GM21423 (cell line): ENCODE results near the gene OLIG2.

ENCODE experiments used
- ATAC-seq: cut with Tn5 transposase; IDR thresholded peaks from one replicate; pipeline ENCODE4 v1.9.1; 2021; ENCODE audit warnings: mild to moderate bottlenecking, moderate library complexity; ENCODE audit not compliant: unreplicated experiment

The OLIG2 gene

DNA sequence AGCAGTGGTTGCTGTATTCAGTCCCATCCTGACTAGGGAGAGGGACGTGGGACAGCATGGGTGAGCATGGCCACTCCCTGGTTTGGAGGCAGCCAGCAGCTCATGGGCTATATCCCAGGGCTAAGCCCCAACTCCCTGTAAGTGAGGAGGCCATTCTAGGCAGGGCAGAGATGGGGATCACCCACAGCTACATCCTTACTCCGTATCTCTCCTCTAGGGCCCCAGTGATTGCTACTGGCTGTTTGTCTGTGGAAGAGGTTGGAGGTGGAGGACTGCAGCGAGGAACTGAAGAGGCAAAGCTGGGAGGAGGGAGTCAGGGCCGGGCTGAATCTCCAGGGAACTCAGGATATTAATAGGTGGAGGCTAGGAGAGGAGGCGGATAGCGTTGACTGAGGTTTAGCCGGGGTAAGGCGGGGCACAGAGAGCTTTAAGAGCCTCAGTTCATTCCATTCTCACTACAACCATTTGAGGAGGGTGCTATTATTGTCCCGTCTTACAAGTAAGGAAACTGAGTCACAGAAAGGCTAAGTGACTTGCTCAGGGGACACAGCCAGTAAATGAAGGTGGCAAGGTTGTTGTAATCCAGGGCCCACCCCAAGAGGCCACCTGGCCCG is 6.8 kb downstream of the OLIG2 start:
- ATAC-seq, result no peak

DNA sequence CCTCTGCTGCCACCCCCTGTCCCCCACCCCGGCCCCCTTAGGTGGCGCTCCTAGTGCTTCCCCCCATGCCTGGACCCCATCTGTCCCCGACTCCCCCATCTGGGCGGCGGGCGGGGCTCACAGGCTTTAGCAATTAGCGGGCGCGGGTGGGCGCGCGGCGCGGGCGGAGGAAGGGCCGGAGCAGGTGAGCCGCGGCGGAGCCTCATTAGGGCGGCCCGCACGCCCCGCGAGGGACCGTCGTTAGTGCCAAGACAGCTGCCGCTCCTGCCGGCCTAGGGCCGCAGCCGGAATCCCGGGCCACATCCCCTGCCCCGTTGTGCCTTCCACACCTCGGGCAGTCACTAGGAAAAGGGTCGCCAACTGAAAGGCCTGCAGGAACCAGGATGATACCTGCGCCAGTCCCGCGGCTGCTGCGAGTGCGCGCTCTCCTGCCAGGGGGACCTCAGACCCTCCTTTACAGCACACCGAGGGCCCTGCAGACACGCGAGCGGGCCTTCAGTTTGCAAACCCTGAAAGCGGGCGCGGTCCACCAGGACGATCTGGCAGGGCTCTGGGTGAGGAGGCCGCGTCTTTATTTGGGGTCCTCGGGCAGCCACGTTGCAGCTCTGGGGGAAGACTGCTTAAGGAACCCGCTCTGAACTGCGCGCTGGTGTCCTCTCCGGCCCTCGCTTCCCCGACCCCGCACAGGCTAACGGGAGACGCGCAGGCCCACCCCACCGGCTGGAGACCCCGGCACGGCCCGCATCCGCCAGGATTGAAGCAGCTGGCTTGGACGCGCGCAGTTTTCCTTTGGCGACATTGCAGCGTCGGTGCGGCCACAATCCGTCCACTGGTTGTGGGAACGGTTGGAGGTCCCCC is 7.6 kb downstream of the OLIG2 start:
- no peak for ATAC-seq

DNA sequence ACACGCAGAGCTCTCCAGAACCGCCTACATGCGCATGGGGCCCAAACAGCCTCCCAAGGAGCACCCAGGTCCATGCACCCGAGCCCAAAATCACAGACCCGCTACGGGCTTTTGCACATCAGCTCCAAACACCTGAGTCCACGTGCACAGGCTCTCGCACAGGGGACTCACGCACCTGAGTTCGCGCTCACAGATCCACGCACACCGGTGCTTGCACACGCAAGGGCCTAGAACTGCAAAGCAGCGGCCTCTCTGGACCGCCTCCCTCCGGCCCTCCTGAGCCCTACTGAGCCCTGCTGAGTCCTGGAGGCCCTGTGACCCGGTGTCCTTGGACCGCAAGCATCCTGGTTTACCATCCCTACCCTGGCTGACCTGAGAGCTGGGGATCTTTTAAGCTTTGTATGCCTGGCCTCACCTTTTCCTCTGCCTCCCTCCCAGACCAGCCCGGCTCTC is 8.3 kb downstream of the OLIG2 start:
- ATAC-seq, result no peak

DNA sequence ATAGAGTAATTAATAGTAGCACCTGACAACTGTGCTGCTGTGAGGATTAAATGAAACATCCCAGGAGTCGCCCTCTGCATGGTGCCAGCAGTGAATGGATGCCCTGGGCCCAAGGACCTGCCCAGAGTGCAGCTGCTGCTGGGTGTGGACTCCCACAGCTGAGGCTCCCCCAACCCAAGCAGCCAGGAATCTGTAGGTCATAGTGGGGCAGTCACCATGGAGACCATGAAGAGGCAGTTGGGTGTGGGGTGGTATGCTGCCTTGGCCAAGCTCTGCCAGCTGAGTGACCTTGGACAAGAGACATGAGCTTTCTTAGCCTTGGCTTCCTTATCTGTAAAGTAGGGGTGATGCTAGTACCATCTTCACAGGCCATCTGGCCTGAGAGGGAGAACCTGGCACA is 9.4 kb downstream of the OLIG2 start:
- ATAC-seq, result no peak

DNA sequence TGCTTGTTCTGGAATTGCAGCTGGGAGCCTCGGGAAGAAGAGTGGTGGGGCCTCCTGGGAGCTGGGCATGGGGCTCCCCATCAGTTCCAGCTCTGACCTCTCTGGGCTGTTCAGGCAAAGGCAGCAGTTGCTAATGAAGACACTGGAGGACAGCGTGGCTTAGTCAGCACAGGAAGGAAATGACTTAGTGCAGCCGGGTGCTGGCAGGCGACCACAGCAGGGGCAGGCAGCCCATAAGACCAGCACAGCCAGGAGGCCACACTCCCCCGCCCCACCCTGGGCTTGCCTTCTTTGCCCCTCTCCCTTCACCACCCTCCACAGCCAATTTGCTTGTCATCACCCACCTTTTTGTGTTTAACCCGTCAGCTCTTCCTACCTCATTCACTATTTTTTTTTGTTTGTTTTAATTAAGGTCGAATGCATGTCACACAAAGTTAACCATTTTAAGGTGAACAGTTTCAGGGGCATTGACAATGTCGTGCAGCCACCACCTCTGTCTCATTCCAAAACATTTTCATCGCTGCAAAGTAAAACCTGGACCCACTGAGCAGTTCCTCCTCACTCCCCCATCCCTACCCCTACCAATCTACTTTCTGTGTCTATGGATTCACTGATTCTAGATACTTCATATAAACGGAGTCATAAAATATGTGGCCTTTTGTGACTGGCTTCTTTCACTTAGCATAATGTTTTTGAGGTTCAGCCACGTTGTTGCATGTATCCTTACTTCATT is 10.9 kb downstream of the OLIG2 start:
- ATAC-seq, result no peak

DNA sequence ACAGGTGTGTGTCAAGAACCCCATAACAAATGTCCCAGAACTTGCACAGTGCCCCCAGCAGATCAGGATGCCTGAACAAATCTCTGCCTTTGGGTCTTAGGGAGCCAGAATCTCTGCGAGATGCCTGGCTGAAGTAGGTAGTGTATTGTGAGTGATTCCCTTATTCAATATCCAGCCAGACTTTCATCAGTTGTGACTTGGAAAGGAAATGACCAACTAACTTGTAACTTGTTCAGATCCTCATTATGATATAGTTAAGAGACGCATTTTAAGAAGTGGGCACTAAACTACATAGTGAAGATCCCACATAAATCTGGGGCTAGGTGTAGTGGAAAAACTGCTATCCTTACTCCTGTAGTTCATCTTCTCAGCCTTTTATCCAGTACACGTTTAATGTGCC is 11.8 kb downstream of the OLIG2 start:
- ATAC-seq, result no peak

DNA sequence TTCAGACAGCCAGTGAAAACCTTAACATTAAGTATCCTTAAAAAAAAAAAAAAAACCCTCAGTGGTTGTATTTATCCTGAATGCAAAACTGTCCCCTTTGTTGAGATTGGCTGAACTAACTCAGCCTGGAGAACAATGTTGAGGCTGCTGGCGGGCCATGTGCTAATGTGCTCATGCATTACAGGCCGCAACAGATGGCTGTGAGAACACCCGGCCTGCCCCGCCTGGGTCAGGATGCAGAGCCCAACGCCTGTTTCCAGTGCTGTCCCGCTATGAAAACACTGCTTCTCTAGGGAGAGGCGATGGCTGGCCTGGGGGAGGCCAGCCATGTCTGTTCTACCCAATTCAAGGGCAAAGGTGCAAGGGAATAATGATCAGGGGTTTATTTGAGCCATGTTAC is 13.8 kb downstream of the OLIG2 start:
- ATAC-seq, result no peak

DNA sequence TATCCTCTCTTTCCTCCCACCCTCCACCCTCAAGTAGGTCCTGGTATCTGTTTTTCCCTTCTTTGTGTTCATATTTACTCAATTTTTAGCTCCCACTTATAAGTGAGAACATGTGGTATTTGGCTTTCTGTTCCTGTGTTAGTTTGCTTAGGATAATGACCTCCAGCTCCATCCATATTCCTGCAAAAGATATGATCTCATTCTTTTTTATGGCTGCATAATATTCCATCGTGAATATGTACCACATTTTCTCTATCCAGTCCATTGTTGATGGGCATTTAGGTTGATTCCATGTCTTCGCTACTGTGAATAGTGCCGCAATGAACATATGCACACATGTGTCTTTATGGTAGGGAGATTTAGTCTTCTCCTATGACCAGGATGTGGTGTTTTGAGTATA is 14.5 kb downstream of the OLIG2 start:
- no peak for ATAC-seq

DNA sequence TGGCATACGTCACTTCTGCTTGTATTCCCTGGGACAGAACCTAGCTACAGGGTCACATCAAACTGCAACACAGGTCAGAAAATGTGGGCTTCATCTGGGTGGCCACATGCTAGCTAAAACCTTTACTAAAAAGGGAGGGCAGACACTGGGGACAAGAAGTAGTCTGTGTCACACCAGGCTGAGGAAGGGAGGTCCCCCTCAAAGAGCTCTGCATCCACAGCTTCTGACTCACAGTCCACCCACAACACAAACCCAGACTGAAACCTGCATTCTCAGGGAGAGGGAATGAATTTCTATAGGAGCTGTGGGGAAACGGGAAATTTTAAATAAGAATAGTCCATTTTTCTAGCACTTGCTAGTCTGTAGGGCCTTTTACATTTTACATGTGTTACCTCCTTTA is 16.2 kb downstream of the OLIG2 start:
- no peak for ATAC-seq

DNA sequence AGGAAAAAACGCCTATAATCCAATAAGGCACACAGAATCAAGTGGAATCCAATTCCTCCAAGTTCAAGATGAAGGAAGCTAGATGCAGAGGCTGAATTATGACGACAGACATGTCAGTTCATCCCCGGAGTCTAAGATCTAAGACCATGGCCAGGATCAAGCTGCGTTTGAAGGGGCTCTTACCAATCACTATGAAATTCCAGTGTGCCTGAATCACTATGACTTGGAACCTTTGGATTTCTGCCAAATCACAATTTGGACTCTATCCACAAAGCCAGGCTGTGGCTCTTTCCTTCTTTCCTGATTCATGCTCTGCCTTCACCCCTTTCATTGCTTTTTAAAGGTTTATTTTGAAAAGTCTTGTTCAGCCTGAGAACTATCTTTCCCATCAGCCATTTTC is 17.1 kb downstream of the OLIG2 start:
- no peak for ATAC-seq

DNA sequence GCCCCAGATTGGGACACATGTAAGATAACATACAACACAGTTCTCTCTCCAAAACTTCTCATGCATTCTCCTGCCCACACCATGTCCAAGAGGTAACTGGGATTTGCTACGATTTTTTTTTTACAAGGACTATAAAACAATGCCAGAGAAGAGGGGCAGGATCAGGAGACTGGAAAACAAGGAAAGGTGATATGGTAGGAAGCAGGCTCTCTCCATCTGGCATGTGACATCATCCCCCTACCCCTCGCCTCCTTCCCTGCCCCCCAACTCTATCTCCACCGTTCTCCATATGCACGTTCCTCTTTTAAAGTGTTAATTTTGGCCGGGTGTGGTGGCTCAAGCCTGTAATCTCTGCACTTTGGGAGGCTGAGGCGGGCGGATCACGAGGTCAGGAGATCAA is 20.7 kb downstream of the OLIG2 start:
- ATAC-seq, result no peak

DNA sequence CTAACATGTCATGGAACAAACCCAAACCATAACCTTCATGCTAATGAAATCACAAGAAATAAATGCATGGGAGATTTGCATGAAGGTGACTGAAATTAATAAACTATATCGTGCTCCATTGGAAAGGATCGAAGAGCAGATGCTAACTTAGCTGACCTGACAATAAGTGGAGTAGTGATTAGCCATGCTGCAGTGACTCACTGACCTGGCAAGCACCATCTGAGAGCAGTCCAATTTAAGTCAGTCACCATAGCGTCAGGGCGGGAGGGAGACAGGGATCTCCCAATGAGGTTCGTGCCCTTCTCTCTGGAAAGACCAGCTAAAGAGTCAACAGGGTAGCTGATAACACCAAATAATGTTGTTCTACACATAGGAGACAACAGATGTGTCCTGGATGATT is 21.5 kb downstream of the OLIG2 start:
- no peak for ATAC-seq

DNA sequence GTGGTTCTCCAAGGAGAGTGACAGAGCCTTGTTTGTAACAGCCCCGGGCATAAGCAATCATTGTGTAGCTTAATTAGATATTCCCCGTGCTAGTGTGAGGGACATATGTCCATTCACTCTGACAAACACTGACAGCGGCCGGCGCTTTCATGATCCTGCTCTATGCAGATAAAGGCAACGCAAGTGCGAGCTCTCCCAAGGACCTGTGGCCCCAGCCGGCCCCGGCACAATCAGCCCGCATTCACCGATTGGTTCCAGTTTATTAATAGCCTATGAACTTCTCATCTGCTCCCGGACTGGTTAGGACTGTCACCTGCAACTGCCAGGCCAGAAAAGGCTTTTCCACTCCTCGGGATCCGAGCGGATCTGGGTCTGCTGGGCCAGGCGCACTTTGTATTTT is 26.2 kb downstream of the OLIG2 start:
- no peak for ATAC-seq

DNA sequence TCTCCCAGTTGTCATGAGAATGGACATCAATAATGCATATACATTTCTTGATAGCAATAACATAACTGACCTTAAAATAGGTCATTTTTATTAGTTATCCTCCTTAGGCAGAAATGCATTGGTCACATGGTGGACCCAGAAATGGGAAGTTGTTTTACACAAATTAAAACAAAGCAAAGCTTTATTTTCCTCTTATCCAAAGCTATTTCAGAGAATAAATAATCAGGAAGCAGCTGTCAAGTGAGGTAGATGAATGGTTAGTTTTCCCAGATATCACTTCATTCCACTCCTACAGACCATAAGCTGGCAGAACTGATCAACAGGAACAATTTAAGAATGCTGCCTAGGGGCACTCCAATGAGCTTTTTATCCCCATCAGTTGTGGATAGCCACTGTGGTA is 28.2 kb downstream of the OLIG2 start:
- ATAC-seq, result no peak

DNA sequence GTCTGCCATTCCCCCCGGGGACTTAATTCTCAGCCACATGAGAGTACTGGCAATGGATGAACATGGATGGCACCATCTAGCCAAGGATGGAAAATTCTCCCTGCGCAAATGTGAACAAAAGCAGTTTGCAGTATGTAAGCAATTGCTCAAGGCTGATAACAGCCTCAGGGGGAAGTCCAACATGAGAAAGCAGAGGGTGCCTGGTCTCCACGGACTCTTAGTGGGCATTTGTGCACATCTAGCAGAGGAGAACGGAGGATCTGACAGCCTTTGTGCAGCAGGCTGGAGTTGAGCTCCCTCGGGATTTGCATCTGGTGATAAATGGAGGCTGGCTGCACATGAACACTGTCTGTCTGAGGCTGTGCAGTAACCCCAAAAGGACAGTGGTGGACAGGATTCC is 30.3 kb downstream of the OLIG2 start:
- no peak for ATAC-seq

DNA sequence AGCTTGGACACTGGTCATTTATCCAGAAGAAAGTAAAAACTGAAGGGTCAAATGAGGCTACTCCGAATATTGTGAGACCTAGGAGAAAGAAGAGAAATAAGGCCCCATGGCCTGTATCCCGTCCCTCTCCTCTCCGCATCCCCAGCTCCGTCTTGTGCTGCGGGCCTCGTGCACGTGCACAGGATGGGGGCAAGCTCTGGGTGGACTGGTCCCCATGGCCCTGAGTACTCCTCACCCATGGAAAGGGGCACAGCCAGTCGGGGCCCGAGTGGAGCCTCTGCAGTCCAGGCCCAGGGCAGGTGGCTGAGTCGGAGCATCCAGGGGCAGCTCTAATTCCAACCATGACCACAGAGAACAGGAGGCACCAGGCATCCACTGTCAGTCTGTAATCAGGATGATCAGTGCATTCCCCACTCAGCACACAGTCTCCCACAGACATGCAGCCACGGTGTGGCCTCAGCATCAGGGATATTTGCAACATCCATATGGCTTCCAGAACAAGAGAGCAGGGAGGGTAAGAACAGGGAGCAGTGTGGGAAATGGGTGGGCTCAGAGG is 31.7 kb downstream of the OLIG2 start:
- ATAC-seq, result no peak

DNA sequence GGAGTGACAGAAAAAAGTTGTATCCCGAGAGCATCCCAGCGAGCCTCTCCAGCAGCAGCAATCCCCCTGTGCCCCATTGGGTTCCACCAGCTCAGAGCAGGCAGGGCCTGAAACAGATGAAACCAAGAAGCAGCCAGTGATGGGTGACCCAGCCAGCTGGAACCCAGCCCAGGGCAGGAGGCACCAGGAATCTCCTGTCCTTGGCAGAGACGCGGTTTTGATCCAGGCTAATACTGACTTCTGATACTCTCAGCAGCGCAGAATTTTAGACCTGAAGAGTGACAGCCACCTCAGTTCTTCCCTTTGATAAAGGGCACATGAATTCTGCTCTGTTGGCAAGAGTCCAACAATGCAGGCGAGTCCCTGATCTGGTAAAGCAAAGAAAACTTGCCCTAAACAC is 32.8 kb downstream of the OLIG2 start:
- ATAC-seq, result no peak

DNA sequence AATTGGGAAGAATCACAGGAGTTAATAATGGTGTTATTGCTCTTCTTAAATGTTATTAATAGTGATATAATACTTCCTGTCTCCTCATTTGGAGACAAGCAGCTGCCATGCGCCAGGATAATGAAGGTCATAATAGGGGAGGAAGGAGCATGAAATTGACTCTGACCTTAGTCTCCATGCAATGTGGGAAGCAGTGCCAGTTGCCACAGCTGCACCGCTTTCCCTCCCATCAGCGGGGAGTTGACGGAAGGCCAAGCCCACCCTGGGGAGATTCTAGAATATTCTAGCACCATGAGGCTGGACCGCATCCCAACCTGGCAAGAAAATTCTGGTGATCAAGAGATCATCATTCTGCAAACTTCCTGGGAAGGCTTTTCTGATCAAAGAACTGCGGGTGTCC is 33.2 kb downstream of the OLIG2 start:
- ATAC-seq, result no peak

DNA sequence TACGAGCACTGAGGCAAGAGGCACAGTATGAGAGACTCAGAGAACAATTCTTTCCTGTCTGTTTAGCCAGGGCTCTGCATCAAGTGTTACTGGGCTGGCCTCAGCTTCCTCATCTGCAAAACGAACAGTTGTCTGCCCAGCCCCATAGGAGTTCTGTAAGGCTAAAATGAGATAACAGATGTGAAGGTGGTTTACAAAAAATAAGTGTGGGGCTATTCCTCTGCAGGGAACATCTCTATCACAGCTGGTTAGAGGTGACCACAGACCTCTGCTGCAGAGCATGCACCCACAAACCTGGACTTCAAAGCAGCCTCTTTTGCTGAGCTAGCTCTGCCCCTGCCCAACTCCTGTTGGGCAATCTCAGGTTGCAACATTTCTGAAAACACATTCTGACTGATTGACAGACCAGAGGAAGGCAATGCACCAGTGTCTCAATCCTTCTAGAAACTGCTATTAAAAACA is 33.7 kb downstream of the OLIG2 start:
- ATAC-seq, result no peak

DNA sequence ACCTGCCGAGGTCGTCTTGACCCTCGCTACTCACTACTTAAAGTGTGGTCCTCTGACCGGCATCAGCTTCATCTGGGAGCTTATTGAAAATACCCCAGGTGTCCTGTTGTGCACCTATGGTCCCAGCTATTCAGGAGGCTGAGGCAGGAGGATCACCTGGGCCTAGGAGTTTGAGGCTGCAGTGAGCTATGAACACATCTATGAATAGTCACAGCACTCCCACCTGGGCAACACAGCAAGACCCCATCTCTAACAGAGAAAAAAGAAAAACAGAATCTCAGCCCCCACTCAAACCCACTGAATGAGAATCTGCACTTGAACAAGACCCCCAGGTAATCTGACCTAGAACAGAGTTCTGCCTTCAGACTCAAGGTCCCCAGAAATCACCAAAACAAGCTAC is 35.5 kb downstream of the OLIG2 start:
- ATAC-seq, result no peak

DNA sequence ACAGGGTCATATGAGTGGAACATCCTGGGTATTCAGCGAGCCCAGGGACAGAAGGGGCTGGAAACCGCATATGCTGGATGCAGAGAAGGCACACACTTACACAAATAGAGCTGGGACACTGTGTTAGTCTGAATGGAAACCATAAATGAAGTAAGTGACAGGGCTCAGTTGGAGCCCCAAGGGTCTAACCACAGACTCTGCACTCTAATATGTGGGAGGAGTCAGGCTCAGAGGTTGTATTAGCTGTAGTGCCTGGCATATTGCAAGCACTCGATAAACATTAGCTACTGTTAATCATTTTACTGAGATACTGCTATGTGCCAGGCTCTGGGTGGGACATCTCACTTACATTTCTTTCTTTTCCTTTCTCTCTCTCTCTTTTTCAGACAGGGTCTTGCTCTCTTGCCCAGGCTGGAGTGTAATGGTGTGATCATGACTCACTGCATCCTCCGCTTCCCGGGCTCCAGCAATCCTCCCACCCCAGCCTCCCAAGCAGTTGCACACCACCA is 37.7 kb downstream of the OLIG2 start:
- no peak for ATAC-seq
